ENCODE measurements around the gene ATP1A3.

The ATP1A3 gene

GRCh38 chr19:41930322-41930722 lies 63.7 kb downstream of the ATP1A3 start:
- DNase-seq (ENCODE audit: low read depth in 2 of 2, low spot score in 1 of 2): no peak

DNA sequence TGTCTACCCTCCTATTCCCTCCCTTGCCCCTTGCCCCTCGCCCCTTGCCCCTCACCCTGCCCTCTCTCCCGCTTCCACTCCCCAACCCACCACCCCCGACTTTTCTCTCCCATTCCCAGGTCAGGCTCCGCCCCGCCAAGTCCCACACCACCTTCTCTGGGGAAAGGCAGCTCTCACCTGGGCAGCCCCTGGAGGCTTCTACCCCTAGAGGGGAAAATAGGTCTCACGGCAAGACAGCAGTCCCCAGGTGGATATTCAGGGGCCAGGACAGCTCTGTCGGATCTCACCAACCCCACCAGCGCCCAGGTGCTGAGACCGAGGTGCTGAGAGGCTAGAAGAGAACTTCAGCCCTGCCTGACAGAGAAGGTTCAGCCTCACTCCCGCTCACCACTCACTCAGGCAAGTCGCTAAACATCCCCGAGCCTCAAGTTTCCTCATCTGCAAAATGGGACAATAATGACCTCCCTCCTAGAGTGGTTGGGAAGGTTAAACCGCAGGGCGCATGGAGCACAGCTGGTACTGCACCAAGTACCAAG lies 64.4 kb downstream of the ATP1A3 start:
- no peak for DNase-seq (ENCODE audit: low read depth in 2 of 2, low spot score in 1 of 2)

GRCh38 chr19:41928754-41929535 lies 65.1 kb downstream of the ATP1A3 start:
- no peak for DNase-seq (ENCODE audit: low read depth in 2 of 2, low spot score in 1 of 2)

- DNase-seq (ENCODE audit: low read depth in 2 of 2, low spot score in 1 of 2): no peak
Observed at GRCh38 chr19:41928221-41928683, 65.8 kb downstream of the ATP1A3 start, which contains the start of gene ERFL. ERFL (minus strand) TSS chr19:41928449; CDS start chr19:41912919, 15,530 bp downstream.

GRCh38 chr19:41927497-41928192 lies 66.4 kb downstream of the ATP1A3 start:
- DNase-seq (ENCODE audit: low read depth in 2 of 2, low spot score in 1 of 2): no peak

- DNase-seq (ENCODE audit: low read depth in 2 of 2, low spot score in 1 of 2): no peak
Observed at GRCh38 chr19:41926763-41927496, 67.1 kb downstream of the ATP1A3 start.

GRCh38 chr19:41926028-41926762 lies 67.8 kb downstream of the ATP1A3 start:
- DNase-seq (ENCODE audit: low read depth in 2 of 2, low spot score in 1 of 2): no peak

- DNase-seq (ENCODE audit: low read depth in 2 of 2, low spot score in 1 of 2): no peak
Observed at GRCh38 chr19:41925208-41926003, 68.6 kb downstream of the ATP1A3 start.

DNA sequence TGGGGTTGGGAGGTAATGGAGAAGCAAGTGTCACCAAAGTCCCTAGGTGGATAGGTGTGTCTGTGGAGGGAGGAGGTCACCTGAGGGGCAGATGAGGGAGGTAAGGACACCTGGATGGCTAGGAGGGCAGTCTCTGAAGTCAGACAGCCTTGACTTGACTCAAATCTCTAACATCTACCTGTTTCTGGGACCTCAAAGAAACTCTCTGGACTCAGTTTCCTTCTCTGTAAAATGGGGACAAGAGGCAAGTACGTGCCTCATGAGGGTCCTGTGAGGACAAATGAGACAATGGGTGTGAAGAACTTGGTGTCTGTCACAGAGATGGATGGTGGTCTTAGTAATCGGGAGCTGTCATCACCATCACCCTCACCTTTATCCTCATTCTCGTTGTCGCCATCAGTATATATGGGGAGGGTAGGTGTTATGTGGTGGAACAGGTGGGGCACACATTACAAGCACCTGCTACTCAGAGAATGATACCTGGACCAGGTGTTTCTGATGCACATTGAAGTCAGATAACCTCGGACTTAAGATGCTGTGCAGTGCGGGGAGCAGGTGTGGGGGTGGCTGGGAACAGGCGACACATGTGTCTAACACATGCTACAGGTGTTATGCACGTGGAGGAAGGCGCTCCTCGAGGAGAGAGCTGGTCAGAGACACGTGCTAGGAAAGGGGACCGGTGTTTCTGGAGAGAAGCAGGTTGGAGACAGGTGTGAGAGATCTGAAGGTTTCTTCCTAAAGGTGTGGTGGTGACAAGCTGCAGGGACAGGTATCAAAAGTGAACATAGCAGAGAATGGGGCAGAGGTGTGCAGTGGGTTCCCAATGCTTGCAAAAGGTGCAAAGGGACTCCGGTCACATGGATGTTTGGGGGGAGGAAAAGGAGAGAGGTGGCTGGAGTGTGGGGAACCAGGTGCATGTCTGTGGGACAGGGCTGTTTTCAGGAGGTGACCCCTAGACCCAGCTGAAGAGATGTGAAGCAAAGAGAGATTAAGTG lies 69.6 kb downstream of the ATP1A3 start:
- DNase-seq (ENCODE audit: low read depth in 2 of 2, low spot score in 1 of 2): no peak

- DNase-seq (ENCODE audit: low read depth in 2 of 2, low spot score in 1 of 2): no peak
Observed at GRCh38 chr19:41923045-41923788, 70.8 kb downstream of the ATP1A3 start.

GRCh38 chr19:41922585-41922984 lies 71.4 kb downstream of the ATP1A3 start:
- no peak for DNase-seq (ENCODE audit: low read depth in 2 of 2, low spot score in 1 of 2)

GRCh38 chr19:41921577-41922576 lies 72.2 kb downstream of the ATP1A3 start:
- DNase-seq (ENCODE audit: low read depth in 2 of 2, low spot score in 1 of 2): no peak

- DNase-seq (ENCODE audit: low read depth in 2 of 2, low spot score in 1 of 2): no peak
Observed at GRCh38 chr19:41920882-41921576, 73.0 kb downstream of the ATP1A3 start.

GRCh38 chr19:41919948-41920712 lies 73.9 kb downstream of the ATP1A3 start:
- DNase-seq (ENCODE audit: low read depth in 2 of 2, low spot score in 1 of 2): no peak

- no peak for DNase-seq (ENCODE audit: low read depth in 2 of 2, low spot score in 1 of 2)
Observed at GRCh38 chr19:41918653-41919244, 75.3 kb downstream of the ATP1A3 start.

Measured in stimulated activated CD8-positive, alpha-beta memory T cell treated with anti-CD3 and anti-CD28 coated beads, Interleukin-4, amount 100 ng/mL, for 1 hour (primary cell).